ENCODE measurements around the gene NET1.

The NET1 gene

GRCh38 chr10:5485948-5486852 lies 73.8 kb downstream of the NET1 start:
- FAIRE-seq, result no peak

GRCh38 chr10:5486853-5487235 lies 74.5 kb downstream of the NET1 start:
- FAIRE-seq, result no peak

- FAIRE-seq, result no peak
These were observed 76.2 kb downstream of the NET1 start for GRCh38 chr10:5488272-5489161.

GRCh38 chr10:5490032-5490431 lies 77.7 kb downstream of the NET1 start:
- no peak for FAIRE-seq

DNA sequence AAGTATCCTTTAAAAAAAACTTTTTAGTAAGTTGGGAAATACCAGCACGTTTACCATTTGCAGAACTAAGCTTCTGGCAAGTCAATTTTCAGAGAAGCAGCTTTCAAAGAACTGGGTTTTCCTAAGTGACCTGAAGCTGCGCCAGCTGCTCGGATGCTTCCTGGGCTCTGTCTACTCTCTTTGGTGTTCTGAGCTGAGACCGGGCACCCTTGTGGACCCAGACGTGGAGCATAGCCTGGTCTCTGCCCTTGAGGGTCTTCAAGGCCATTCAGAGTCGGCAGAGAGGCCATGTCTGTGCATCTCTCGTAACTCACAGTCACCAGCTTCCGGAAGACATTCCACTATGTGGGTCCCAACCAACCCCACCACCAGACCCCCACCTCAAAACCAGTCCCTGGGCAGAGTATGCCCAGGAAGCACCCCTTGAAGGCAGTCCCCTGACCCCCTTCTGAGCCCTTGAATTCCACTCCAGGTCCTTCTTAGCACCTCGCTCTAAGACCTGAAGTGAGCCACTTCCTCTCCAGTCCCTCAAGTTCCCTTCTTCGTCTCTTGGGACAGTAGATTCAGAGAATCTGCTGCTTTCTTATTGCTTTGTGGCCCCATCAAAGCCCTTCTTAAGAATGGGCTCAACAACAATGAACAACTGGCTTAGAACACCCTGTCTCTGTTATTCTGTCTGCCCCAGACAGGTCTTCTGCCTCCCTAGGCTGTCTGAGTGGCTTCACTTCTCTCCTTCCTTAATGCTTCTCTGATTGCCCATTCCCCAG lies 78.5 kb downstream of the NET1 start:
- no peak for FAIRE-seq

GRCh38 chr10:5491477-5491876 lies 79.1 kb downstream of the NET1 start:
- no peak for FAIRE-seq

DNA sequence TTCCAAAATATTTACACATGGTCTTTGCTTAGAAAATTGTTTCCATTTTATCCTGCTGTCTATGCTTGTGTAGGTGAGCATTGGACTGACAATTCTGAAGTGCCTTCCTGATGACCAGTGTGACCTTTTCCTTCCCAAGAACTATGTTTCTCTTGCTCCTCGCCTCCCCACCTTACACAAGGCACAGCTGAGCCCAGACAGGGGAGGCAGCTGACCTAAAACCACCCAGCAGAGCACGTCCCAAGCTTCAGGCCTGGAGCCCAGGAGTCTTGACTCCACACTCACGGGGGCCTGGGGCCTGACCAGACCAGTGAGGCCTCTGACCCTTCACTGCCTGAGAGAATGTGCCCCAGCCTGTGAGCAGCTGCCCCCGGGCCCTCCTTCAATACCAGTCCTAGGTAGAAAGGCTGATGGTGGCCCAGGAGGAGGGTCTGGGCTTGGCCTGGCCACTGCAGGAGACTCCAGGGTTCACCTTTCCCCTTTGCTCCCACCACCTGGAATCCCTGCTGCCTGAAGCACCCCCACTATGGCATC lies 80.0 kb downstream of the NET1 start:
- FAIRE-seq, result no peak

DNA sequence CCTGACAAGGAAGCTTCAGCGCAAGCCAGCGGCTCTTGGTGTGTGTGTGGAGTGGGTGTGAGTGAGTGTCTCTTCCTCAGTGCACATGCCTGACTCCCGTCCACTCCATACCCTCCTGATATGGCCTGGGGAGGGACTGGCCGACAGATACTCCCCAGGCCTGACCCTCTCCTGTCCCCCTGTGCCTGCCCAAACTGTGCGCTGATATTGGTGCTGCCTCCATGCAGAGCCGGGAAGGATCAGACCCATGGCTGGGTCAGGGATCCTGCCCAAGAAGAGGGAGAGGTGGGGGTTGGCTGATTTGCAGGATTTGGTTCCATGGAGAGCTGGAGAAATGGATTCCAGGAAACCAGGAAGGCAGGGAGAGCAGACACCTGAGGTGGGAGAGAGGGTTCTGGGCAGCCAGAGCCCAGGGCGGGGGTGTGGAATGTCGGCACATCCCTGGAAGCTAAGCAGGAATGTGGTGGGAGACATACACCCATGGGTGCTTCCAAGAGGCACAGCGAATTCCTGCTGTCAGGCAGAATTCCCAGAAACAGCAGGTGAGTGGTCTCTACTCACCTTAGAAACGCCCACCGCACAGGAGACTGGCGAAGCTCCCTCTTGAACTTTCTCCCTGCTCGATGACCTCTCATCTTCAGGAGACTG lies 80.7 kb downstream of the NET1 start:
- no peak for FAIRE-seq

GRCh38 chr10:5493691-5494090 lies 81.3 kb downstream of the NET1 start:
- no peak for FAIRE-seq

GRCh38 chr10:5494611-5495010 lies 82.3 kb downstream of the NET1 start:
- no peak for FAIRE-seq

DNA sequence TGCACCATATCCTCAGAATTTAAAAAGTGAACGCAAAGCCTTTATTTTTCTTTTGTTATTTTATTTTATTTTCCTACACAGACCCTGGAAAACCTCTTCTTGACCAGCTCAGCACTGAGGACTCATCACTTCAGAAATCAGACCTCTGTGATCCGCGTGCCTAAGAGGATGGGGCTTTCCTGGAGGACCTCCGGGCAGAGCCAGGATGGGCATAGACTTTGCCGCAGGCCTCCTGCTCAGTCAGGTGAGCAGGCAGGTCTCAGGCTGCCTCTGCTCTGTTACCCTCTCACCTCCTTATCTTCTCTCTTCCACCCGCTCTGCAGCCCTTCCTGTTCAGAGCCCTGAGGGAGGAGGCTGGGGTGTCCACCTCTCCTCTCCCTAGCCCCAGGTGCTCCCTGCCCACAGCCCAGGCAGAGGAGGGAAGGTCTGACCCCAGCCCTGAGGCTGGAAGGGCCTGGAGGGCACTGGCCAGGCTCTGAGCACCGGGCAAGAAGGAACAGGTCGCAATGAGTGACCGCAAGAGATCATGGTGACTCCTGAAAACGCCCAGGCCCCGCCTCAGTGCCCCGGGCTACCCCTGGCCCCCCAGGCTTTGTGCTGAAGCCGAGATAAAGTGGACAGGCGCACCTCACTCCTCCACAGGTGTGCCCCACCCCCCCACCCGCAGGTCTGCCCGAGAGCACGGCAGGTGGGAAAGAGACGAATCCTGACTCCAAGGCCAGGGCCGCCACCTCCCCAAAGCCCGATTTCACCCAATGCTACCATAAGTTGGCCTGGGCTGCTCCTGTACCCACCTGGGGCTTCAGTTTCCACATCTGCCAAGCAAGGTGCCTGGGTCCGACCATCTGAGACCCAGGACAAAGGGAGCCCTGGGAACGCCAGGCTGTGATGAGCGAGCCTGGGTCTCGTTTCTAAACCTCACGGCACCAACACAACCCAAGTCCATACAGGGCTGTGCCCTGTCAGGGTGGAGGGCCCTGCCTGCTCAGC lies 84.2 kb downstream of the NET1 start:
- FAIRE-seq, result no peak

- FAIRE-seq, result no peak
These were observed 84.9 kb downstream of the NET1 start for GRCh38 chr10:5497289-5497688.

DNA sequence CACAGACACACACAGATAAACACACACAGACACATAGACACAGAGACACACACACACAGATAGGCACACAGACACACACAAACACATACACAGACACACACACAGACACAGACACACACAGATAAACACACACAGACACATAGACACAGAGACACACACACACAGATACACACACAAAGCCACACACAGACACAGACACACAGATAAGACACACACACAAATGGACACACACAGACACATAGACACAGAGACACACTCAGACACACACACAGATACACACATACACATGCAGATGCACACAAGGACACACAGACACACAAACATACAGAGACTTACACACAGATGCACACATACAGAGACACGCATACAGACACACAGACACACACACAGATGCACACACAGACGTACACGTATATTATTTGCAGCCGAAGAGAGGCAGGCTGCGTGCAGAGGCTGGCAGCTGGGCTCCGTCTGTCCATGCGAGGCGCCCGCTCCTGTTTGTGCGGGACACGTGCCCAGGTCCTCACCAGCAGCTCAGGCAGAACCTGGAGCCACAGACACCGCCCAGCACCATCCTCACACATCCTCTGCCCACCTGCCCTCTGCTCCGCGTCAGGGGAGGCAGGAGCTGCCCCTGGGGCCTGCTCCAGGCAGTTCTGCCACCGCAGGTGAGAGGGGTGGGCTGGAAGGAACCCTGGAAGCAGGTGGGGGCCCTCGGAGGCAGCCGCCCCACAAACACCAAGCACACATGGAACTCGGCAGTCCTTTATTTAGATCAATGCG lies 85.8 kb downstream of the NET1 start:
- FAIRE-seq, result no peak

GRCh38 chr10:5498791-5499492 lies 86.6 kb downstream of the NET1 start:
- no peak for FAIRE-seq

GRCh38 chr10:5499493-5500140 lies 87.3 kb downstream of the NET1 start, which contains the start of gene CALML5:
Gene CALML5 (minus strand): TSS chr10:5499570. CDS start chr10:5499438, 132 bp downstream.
- no peak for FAIRE-seq

GRCh38 chr10:5500162-5500670 lies 87.9 kb downstream of the NET1 start:
- FAIRE-seq, result no peak

- FAIRE-seq, result no peak
These were observed 88.6 kb downstream of the NET1 start for GRCh38 chr10:5500910-5501309.

DNA sequence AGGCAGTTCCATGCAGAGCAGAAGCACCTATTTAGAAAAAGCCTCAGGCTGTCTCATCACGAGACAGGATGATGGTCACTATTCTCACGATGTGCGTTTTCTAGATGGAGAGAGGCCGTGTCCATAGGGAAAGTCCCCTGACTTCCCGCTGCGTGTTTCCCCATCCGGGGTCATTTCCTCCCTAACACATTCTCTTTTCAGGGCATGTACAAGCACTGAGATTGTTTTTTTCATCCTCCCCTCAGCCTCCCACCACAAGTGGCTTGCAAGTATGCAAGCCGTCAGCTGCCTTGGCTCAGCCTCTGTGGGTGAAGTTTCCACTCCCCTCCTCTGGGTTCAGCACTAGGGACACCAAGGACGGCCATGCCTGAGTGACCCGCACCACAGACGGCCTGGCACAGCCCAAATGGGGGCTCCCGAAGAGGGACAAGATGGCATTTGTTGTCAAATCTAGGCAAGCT lies 89.7 kb downstream of the NET1 start:
- FAIRE-seq, result no peak
